Lung (tissue), 12 donors: ENCODE results near the gene CENPT. TPM values are rescaled to one million over a fixed set of nuclear protein-coding genes. Genes with fewer than 3 reads are reported as not detected.

Source experiments
- ATAC-seq: fragments of 200-7000 bp; cut with Tn5 transposase; one replicate; pipeline ENCODE4 v1.9.1; 2020; ENCODE audit warnings: moderate number of reproducible peaks; ENCODE audit not compliant: insufficient read depth, low FRiP score
- DNase-seq, 3 donors: peaks; one replicate each; pipeline ENCODE4 v3.0.0-alpha.2; 2013 to 2017
- H3K27ac ChIP-seq, 2 donors: one replicate each; pipeline ENCODE4 v1.5.1; 2013; ENCODE audit warnings: mild to moderate bottlenecking in 2 of 2, moderate library complexity in 2 of 2, control low read depth in 1 of 2, inconsistent platforms in 1 of 2, low read depth in 1 of 2, low read length in 1 of 2
- H3K27me3 ChIP-seq, 3 donors: one replicate each; pipeline ENCODE4 v1.5.1; 2013; ENCODE audit warnings: low read length in 2 of 3; ENCODE audit not compliant: control insufficient read depth in 3 of 3, insufficient read depth in 3 of 3
- H3K36me3 ChIP-seq, 4 donors: one replicate each; pipeline ENCODE4 v1.5.1; 2013; ENCODE audit warnings: low read length in 4 of 4, mild to moderate bottlenecking in 1 of 4, moderate library complexity in 1 of 4; ENCODE audit not compliant: control insufficient read depth in 4 of 4, insufficient read depth in 4 of 4
- H3K4me1 ChIP-seq, 5 donors: one replicate each; pipeline ENCODE4 v1.5.1; 2013; ENCODE audit warnings: low read length in 5 of 5, mild to moderate bottlenecking in 2 of 5, moderate library complexity in 1 of 5; ENCODE audit not compliant: control insufficient read depth in 5 of 5, insufficient read depth in 5 of 5
- H3K4me3 ChIP-seq: one replicate; pipeline ENCODE4 v1.5.1; 2013; ENCODE audit warnings: mild to moderate bottlenecking, control low read depth, moderate library complexity
- H3K9ac ChIP-seq, 2 donors: one replicate each; pipeline ENCODE4 v1.5.1; 2013; ENCODE audit warnings: low read length in 2 of 2, control low read depth in 1 of 2; ENCODE audit not compliant: insufficient read depth in 1 of 2
- H3K9me3 ChIP-seq, 4 donors: one replicate each; pipeline ENCODE4 v1.5.1; 2013; ENCODE audit warnings: low read length in 3 of 4, mild to moderate bottlenecking in 1 of 4, moderate library complexity in 1 of 4; ENCODE audit not compliant: control insufficient read depth in 4 of 4, insufficient read depth in 3 of 4
- CTCF ChIP-seq: IDR thresholded peaks from 2 replicates; pipeline ENCODE4 v1.5.1; 2012; ENCODE audit warnings: mild to moderate bottlenecking; ENCODE audit errors: control extremely low read depth, extremely low read depth
- WGBS, 2 donors: extraction: QIAGEN DNeasy Blood & Tissue Kit; methylation state at CpG; one replicate each; pipeline ENCODE4 v1.1.7; 2013; 5-methylcytosine and 5-hydroxymethylcytosine counted together
- polyA plus RNA-seq, 2 donors: library from polyadenylated mRNA; stranded (reverse); fragments of 200-250 nt; gene quantifications; one replicate each; pipeline ENCODE4 v1.2.1, GENCODE V29; 2013
- total RNA-seq, 2 donors: library from RNA; depleted of rRNA in 1 of 2; stranded (reverse); fragments of >200 nt in 1 of 2; gene quantifications; one replicate each; pipeline ENCODE4 v1.2.1, GENCODE V29; 2014 to 2021
- donor health status: control.
- donor health status: control.
- donor health status: Bipolar disorder and iron deficiency.
- donor health status: healthy.
- donor health status: DM: yes; HTN: yes; CAD: no.

CENPT gene
- total and polyA plus RNA-seq, 4 donors: 28.5 to 47.5 (median 33.0) TPM

GRCh38 chr16:67892899-67893742, 45.6 kb upstream of the CENPT start, which contains the start of gene PSKH1:
TSS of gene PSKH1 (plus strand) at chr16:67893254. CDS start at chr16:67908750, 15,496 bp downstream.
- WGBS, 2 donors: 0 to 1% methylated on average over 49 to 90 of the region's 90 CpGs
- DNase-seq: peak; percentile 98
- no peak for TF ChIP-seq CTCF

GRCh38 chr16:67892375-67892774, 44.9 kb upstream of the CENPT start:
- 68 to 78% methylated on average over 5 of the region's 5 CpGs for WGBS, 2 donors
- H3K4me3 ChIP-seq: no peak overlapping the region
- no peaks in the 10 kb centered on the region for H3K36me3 ChIP-seq
- no peaks in the 10 kb centered on the region for H3K9me3 ChIP-seq
- peaks cover 4 to 17% (median 8%) of the 10 kb centered on the region in 5 donors for H3K4me1 ChIP-seq
- no peak for TF ChIP-seq CTCF
- H3K27me3 ChIP-seq: no peaks in the 10 kb centered on the region
- H3K9ac ChIP-seq: peak overlapping the region in 1 of 2 donors; percentile 85
- H3K27ac ChIP-seq: peak overlapping the region in 1 of 2 donors; percentile 73
- ATAC-seq: no peak
- no peak for DNase-seq

More at GRCh38 chr16:67892899-67893742, 45.6 kb upstream of the CENPT start, which contains the start of gene PSKH1:
- no peaks in the 10 kb centered on the region for H3K27me3 ChIP-seq
- H3K27ac ChIP-seq: peak within 1 kb of the TSS; percentile 95 to 100
- H3K9ac ChIP-seq: peak within 1 kb of the TSS; percentile 94 to 95
- no peaks in the 10 kb centered on the region for H3K36me3 ChIP-seq
- peak; percentile 95 for ATAC-seq
- H3K9me3 ChIP-seq: no peaks in the 10 kb centered on the region
- peak within 1 kb of the TSS; percentile 82 for H3K4me3 ChIP-seq
- H3K4me1 ChIP-seq: peaks cover 7 to 17% (median 8%) of the 10 kb centered on the region in 5 donors

- 84 to 91% methylated on average over 3 of the region's 3 CpGs for WGBS, 2 donors
- Histone ChIP-seq H3K27me3 (no peaks in the 10 kb centered on the region), H3K36me3 (peaks cover 0 to 13% (median 3%) of the 10 kb centered on the region in 4 donors), H3K27ac (no peak overlapping the region), H3K4me1 (peaks cover 0 to 17% (median 3%) of the 10 kb centered on the region in 5 donors), H3K9ac (no peak overlapping the region), H3K4me3 (no peak overlapping the region), H3K9me3 (no peaks in the 10 kb centered on the region)
- ATAC-seq: no peak
- no peak for TF ChIP-seq CTCF
- no peak for DNase-seq
These were observed 40.8 kb upstream of the CENPT start for GRCh38 chr16:67888331-67888730.
